Heart left ventricle (tissue), 16 donors: ENCODE measurements around the gene LTA. TPM values are rescaled to one million over a fixed set of nuclear protein-coding genes. Genes with fewer than 3 reads are reported as not detected.

Source experiments
- ATAC-seq, 4 donors: fragments of 200-7000 bp; cut with Tn5 transposase; one replicate each; pipeline ENCODE4 v1.9.1; 2020 to 2022; ENCODE audit warnings: moderate library complexity in 4 of 4, mild to moderate bottlenecking in 3 of 4, moderate number of reproducible peaks in 1 of 4
- DNase-seq, 5 donors: peaks; one replicate each; pipeline ENCODE4 v3.0.0-alpha.2; 2020
- H3K27ac ChIP-seq, 12 donors: fragments of 200-600 bp; sonication (generic) in 4 of 12; one replicate each; pipeline versions ENCODE4 v1.5.0 to v1.8.0; 2016 to 2022; ENCODE audit warnings: mild to moderate bottlenecking in 2 of 12
- H3K27me3 ChIP-seq, 9 donors: fragments of 200-600 bp; sonication (generic) in 2 of 9; one replicate each; pipeline versions ENCODE4 v1.5.1 to v1.8.0; 2016 to 2022; ENCODE audit warnings: mild to moderate bottlenecking in 3 of 9
- H3K36me3 ChIP-seq, 9 donors: fragments of 200-600 bp; sonication (generic) in 2 of 9; one replicate each; pipeline versions ENCODE4 v1.5.0 to v1.8.0; 2018 to 2022; ENCODE audit warnings: mild to moderate bottlenecking in 2 of 9
- H3K4me1 ChIP-seq, 12 donors: fragments of 200-600 bp; sonication (generic) in 4 of 12; one replicate each; pipeline versions ENCODE4 v1.5.0 to v1.8.0; 2016 to 2022; ENCODE audit warnings: mild to moderate bottlenecking in 3 of 12
- H3K4me3 ChIP-seq, 12 donors: fragments of 200-600 bp; sonication (generic) in 4 of 12; one replicate each; pipeline versions ENCODE4 v1.5.0 to v1.8.0; 2017 to 2022; ENCODE audit warnings: mild to moderate bottlenecking in 9 of 12, moderate library complexity in 4 of 12
- H3K9me3 ChIP-seq, 12 donors: fragments of 200-600 bp; sonication (generic) in 4 of 12; one replicate each; pipeline versions ENCODE4 v1.5.0 to v1.8.0; 2016 to 2022; ENCODE audit warnings: mild to moderate bottlenecking in 1 of 12
- POLR2A ChIP-seq, 2 donors: fragments of 450-650 bp; IDR thresholded peaks; one replicate each; pipeline ENCODE4 v1.6.1; 2017; ENCODE audit warnings: antibody characterized with exemption in 2 of 2, mild to moderate bottlenecking in 2 of 2, moderate library complexity in 2 of 2
- WGBS, 4 donors: extraction: QIAGEN DNeasy Blood & Tissue Kit in 2 of 4; methylation state at CpG; one replicate each; pipeline versions ENCODE4 v1.1.5 to v1.1.7; 2013 to 2018; 5-methylcytosine and 5-hydroxymethylcytosine counted together
- intact Hi-C, 10 donors: fragments of 100-400 bp; cut with DNase I; formaldehyde crosslinking; loops; one replicate each; pipeline versions ENCODE4 v1.11.1 to v1.14.2; 2022
- polyA plus RNA-seq, 2 donors: library from polyadenylated mRNA; stranded (reverse); fragments of 200-250 nt; gene quantifications; one replicate each; pipeline ENCODE4 v1.2.3, GENCODE V29; 2013
- total RNA-seq, 9 donors: library from RNA; depleted of rRNA in 2 of 9; stranded (reverse); fragments of >200 nt in 2 of 9; fragmentation: NEBNext Ultra II Directional in 3 of 9; extraction: Animal tissue kit (Norgen Biotek cat#: 25700) in 3 of 9; gene quantifications; one replicate each; pipeline versions ENCODE4 v1.1.0 to v1.2.4, GENCODE V29; 2016 to 2023
- TF ChIP-seq, protein P1 (sequence below), 12 donors: fragments of 200-600 bp; sonication (generic) in 4 of 12; IDR thresholded peaks; one replicate each; pipeline versions ENCODE4 v1.5.0 to v1.8.0; 2018 to 2022; ENCODE audit warnings: antibody characterized with exemption in 12 of 12, mild to moderate bottlenecking in 5 of 12
- donor health status: ischemic (EF 13 %, LVEDD 7.1; RV severe dilation, severe dysfunction).
- donor health status: healthy with polysubstance abuse.
- donor health status: DM: no; HTN: yes; CAD: no.
- donor health status: DM: no; HTN: no; CAD: no.
- donor health status: ischemic (EF 25% LVEDD 6.9; RV normal size, moderate dysfunction).
- donor health status: ischemic (EF 25% LVEDD 5.7; RV mildly dilated, moderate dysfunction).
- donor health status: healthy.
- donor health status: DM: yes; HTN: yes; CAD: no.
- donor health status: ischemic (EF 35%, LVEDD 5.7; RV mildly dilated, moderate dysfunction).
- donor health status: nonischemic (EF 11% LVEDD 7.7; RV severe dilation, severe dysfunction).
- donor health status: DM: yes; HTN: yes; CAD: no.
- donor health status: PGD.
- donor health status: ischemic (EF 29% LVEDD 5.4; RV normal size, mild dysfunction).
- donor health status: nonischemic (EF 23%, LVEDD 6.1; RV moderate dilation, normal function).

Gene LTA
- total and polyA plus RNA-seq, 11 donors = 0.07 to 0.64 (median 0.18) TPM; not detected in 8

DNA sequence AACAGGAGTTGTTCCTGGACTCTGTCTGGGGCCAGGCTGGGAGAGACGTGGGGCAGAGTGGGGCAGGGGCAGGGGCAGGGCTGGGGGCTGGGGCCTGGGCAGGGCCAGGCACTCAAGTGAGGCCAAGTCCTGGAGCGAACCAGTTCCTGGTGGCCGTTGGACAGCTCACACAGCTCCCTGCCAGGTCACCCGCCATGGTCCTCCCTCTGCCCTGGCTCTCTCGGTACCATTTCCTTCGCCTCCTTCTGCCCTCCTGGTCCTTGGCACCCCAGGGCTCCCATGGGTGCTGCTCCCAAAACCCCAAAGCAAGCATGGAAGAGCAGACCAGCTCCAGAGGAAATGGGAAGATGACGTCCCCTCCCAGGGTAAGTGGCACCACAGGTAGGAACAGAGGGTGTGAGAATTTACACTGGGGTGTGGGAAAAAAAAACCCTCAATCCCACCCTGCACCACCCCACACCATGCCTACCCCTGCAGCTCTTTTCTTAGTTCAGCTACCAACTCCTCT lies 43.2 kb upstream of the LTA start, which contains the start of gene MCCD1:
Gene MCCD1, plus strand, starts transcription at position 142 of the 508 bp plus-strand sequence. Its CDS starts 53 bp downstream, at position 195.
- WGBS, 4 donors = 59 to 73% (median 68%) methylated on average over 7 of the region's 7 CpGs
- H3K4me1 ChIP-seq = peaks cover 0 to 8% (median 0%) of the 10 kb centered on the region in 12 donors
- TF ChIP-seq, protein P1, sequence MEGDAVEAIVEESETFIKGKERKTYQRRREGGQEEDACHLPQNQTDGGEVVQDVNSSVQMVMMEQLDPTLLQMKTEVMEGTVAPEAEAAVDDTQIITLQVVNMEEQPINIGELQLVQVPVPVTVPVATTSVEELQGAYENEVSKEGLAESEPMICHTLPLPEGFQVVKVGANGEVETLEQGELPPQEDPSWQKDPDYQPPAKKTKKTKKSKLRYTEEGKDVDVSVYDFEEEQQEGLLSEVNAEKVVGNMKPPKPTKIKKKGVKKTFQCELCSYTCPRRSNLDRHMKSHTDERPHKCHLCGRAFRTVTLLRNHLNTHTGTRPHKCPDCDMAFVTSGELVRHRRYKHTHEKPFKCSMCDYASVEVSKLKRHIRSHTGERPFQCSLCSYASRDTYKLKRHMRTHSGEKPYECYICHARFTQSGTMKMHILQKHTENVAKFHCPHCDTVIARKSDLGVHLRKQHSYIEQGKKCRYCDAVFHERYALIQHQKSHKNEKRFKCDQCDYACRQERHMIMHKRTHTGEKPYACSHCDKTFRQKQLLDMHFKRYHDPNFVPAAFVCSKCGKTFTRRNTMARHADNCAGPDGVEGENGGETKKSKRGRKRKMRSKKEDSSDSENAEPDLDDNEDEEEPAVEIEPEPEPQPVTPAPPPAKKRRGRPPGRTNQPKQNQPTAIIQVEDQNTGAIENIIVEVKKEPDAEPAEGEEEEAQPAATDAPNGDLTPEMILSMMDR (IDR thresholded peaks at IDR 0.05) = no peak
- TF ChIP-seq POLR2A (IDR thresholded peaks at IDR 0.05) = no peak
- H3K27ac ChIP-seq = peak within 1 kb of the TSS in 1 of 12 donors; percentile 2
- ATAC-seq = peak in 2 of 4 donors; percentile 32 to 40
- H3K36me3 ChIP-seq = peaks cover 0 to 46% (median 45%) of the 10 kb centered on the region in 9 donors
- intact Hi-C loops = no loop called here
- no peak within 1 kb of the TSS for H3K4me3 ChIP-seq
- DNase-seq = no peak
- H3K9me3 ChIP-seq = no peaks in the 10 kb centered on the region
- no peaks in the 10 kb centered on the region for H3K27me3 ChIP-seq

DNA sequence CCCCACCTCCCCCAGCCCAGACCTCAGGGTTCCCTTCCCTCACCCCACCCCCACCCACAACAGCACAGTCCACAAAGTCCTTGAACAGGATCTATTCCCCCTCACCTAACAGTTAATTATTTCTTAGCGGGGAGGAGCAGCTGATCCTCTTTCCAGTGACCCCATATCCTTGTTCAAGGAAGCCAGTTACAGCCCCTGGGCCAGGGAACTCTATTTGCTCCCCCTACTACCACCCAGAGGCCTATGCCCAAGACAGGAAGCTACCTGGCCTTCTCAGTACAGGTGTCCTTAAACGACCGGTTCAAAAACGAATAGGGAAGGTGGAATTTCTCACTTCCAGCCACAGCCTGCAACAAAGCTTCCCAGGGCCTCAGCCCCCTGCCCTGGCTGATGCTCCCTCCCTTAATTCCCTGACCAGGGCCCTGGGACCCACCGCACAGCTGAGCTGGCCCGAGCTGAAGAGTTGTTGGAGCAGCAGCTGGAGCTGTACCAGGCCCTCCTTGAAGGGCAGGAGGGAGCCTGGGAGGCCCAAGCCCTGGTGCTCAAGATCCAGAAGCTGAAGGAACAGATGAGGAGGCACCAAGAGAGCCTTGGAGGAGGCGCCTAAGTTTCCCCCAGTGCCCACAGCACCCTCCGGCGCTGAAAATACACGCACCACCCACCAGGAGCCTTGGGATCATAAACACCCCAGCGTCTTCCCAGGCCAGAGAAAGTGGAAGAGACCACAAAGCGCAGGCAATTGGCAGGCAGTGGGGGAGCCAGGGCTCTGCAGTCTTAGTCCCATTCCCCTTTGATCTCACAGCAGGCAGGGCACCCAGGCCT lies 42.5 kb upstream of the LTA start:
- intact Hi-C loops = loop anchor here in 1 of 10 donors (5.0 kb wide), 1 partner anchor 37 kb away; no protein-coding TSS in a partner anchor
- WGBS, 4 donors = 52 to 59% (median 54%) methylated on average over 8 to 12 of the region's 12 CpGs
- no peaks in the 10 kb centered on the region for H3K27me3 ChIP-seq
- peaks cover 0 to 8% (median 0%) of the 10 kb centered on the region in 12 donors for H3K4me1 ChIP-seq
- no peak for TF ChIP-seq POLR2A (IDR thresholded peaks at IDR 0.05)
- TF ChIP-seq, protein P1 (IDR thresholded peaks at IDR 0.05) = no peak
- H3K27ac ChIP-seq = peak overlapping the region in 1 of 12 donors; percentile 2
- H3K36me3 ChIP-seq = peaks cover 2 to 53% (median 52%) of the 10 kb centered on the region in 9 donors
- DNase-seq = no peak
- H3K4me3 ChIP-seq = no peak overlapping the region
- no peaks in the 10 kb centered on the region for H3K9me3 ChIP-seq
- peak in 2 of 4 donors; percentile 3 for ATAC-seq

DNA sequence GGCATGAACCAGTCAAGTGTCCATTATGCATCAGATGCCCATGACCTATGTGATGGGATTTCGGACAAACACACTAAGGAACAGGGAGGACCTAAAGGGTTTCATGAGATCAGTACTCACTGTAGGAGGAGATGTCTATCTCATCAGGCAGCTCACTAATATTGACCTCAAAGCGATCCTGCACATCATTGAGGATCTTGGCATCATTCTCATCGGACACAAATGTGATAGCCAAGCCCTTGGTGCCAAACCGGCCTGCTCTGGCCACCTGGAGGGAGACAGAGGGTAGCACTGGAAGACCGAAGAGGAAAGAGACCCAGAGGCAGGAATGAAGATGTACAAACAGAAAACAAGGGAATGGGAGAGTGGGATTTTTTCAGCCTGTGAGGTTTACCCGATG lies 41.4 kb upstream of the LTA start:
- Histone ChIP-seq H3K4me3 (no peak overlapping the region), H3K27ac (no peak overlapping the region), H3K27me3 (no peaks in the 10 kb centered on the region), H3K4me1 (peaks cover 0 to 8% (median 0%) of the 10 kb centered on the region in 12 donors), H3K9me3 (no peaks in the 10 kb centered on the region), H3K36me3 (peaks cover 2 to 64% (median 63%) of the 10 kb centered on the region in 9 donors)
- ATAC-seq (no peak), DNase-seq (no peak)
- WGBS, 4 donors = 64 to 75% (median 70%) methylated on average over 5 to 6 of the region's 6 CpGs
- TF ChIP-seq POLR2A (IDR thresholded peaks at IDR 0.05) = no peak
- TF ChIP-seq, protein P1 (IDR thresholded peaks at IDR 0.05) = no peak
- intact Hi-C loops = loop anchor here in 1 of 10 donors (5.0 kb wide), 1 partner anchor 38 kb away; no protein-coding TSS in a partner anchor

DNA sequence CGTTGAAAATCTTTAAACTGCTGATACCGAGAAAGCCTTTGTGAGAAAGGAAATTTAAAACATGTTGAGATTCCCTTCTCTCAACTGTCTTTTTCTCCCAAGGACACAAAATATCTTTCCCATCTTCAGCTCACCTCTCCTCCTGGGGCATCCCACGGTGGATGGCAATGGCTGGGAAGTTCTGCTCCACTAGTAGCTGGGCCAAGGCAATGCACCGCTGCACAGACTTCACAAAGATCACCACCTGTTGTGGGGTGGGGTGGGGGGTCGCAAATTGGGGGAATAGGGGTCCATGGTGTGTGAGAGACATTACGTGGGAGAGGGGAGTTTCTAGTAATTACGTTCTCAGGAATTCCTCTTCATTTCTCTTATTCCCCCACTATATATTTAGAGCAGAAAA lies 40.9 kb upstream of the LTA start:
- intact Hi-C loops = loop anchor here in 1 of 10 donors (5.0 kb wide), 1 partner anchor 39 kb away; no protein-coding TSS in a partner anchor
- Histone ChIP-seq H3K4me1 (peaks cover 0 to 8% (median 0%) of the 10 kb centered on the region in 12 donors), H3K9me3 (no peaks in the 10 kb centered on the region), H3K36me3 (peaks cover 2 to 69% (median 68%) of the 10 kb centered on the region in 9 donors), H3K27ac (no peak overlapping the region), H3K4me3 (no peak overlapping the region), H3K27me3 (no peaks in the 10 kb centered on the region)
- 83 to 93% (median 90%) methylated on average over 7 of the region's 7 CpGs for WGBS, 4 donors
- DNase-seq (no peak), ATAC-seq (no peak)
- TF ChIP-seq, protein P1 (IDR thresholded peaks at IDR 0.05) = no peak
- no peak for TF ChIP-seq POLR2A (IDR thresholded peaks at IDR 0.05)
